Epithelial cell of esophagus (primary cell): ENCODE measurements around the gene TBX1.

Experiments
- DNase-seq: peaks from one replicate; pipeline ENCODE4 v3.0.0; 2010; ENCODE audit warnings: low read depth
- H3K4me3 ChIP-seq: 2 replicates; pipeline ENCODE4 v1.5.1; 2011; ENCODE audit warnings: mild to moderate bottlenecking, low read length, control low read depth
- TF ChIP-seq, protein P1 (sequence below): IDR thresholded peaks from 2 replicates; pipeline ENCODE4 v1.5.1; 2011; ENCODE audit warnings: low read depth, mild to moderate bottlenecking, low read length, control low read depth, inconsistent platforms; ENCODE audit not compliant: insufficient read depth; ENCODE audit errors: missing control alignments

The TBX1 gene

DNA sequence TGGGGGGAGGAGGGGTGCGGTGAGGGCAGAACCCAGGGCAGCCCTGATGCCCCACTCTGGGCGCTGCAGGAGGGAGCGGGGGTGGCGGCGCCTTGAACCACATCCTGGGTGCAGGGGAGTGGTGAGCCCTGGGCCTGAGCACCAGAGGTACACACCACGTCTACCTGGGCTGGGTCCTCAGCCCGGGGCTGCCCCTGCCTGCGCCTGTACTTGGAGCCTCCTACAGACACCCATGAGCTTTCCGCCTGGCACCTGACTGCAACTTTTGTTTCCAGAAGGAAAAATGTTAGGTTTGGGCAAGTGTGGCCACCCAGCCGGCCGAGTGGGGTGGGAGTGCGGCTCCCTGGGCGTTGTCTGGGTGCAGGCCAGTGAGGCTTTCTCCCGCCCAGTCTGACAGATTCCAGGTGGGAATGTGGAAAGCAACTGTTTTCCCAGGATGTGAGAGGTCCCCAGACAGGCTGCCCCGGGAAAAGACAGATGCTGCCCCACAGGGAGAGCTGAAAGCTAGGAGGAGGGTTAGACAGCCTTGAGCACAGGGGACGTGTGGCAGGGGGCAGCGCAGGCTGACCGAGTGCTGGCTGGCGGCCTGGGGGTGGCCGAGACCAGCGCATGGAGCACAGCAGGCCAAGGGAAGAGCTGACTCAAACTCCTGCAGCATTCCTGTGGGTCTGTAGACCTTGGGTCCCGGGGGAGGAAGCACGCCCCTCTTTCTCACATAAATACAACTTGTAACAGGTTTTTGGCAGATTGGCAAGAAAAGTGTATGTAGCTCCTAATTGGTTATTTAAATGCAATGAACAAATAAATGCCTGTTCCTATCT lies 50.0 kb downstream of the TBX1 start:
- no peak overlapping the region for H3K4me3 ChIP-seq
- no peak for DNase-seq
- TF ChIP-seq, protein P1, sequence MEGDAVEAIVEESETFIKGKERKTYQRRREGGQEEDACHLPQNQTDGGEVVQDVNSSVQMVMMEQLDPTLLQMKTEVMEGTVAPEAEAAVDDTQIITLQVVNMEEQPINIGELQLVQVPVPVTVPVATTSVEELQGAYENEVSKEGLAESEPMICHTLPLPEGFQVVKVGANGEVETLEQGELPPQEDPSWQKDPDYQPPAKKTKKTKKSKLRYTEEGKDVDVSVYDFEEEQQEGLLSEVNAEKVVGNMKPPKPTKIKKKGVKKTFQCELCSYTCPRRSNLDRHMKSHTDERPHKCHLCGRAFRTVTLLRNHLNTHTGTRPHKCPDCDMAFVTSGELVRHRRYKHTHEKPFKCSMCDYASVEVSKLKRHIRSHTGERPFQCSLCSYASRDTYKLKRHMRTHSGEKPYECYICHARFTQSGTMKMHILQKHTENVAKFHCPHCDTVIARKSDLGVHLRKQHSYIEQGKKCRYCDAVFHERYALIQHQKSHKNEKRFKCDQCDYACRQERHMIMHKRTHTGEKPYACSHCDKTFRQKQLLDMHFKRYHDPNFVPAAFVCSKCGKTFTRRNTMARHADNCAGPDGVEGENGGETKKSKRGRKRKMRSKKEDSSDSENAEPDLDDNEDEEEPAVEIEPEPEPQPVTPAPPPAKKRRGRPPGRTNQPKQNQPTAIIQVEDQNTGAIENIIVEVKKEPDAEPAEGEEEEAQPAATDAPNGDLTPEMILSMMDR, result no peak

DNA sequence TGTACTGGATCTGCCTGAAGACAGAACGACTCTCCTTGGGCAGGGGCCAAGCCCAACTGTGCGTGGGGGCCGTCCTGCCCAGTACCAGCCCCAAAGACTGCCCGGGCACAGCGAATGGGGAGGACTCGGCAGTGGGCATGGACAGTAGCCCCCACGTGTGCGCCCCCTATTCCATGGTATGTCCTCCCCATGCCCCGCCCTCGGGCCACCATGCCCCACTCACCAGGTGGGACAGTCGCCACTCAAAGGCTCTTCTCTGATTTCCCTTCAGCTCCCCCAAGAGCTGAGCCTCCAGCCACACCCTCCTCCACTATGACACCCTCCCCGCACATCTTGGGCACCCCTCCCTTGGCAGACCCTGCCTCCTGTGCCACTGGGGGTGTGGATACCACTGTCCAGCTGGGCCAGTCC lies 50.6 kb downstream of the TBX1 start:
- TF ChIP-seq, protein P1, result no peak
- H3K4me3 ChIP-seq, result no peak overlapping the region
- no peak for DNase-seq

DNA sequence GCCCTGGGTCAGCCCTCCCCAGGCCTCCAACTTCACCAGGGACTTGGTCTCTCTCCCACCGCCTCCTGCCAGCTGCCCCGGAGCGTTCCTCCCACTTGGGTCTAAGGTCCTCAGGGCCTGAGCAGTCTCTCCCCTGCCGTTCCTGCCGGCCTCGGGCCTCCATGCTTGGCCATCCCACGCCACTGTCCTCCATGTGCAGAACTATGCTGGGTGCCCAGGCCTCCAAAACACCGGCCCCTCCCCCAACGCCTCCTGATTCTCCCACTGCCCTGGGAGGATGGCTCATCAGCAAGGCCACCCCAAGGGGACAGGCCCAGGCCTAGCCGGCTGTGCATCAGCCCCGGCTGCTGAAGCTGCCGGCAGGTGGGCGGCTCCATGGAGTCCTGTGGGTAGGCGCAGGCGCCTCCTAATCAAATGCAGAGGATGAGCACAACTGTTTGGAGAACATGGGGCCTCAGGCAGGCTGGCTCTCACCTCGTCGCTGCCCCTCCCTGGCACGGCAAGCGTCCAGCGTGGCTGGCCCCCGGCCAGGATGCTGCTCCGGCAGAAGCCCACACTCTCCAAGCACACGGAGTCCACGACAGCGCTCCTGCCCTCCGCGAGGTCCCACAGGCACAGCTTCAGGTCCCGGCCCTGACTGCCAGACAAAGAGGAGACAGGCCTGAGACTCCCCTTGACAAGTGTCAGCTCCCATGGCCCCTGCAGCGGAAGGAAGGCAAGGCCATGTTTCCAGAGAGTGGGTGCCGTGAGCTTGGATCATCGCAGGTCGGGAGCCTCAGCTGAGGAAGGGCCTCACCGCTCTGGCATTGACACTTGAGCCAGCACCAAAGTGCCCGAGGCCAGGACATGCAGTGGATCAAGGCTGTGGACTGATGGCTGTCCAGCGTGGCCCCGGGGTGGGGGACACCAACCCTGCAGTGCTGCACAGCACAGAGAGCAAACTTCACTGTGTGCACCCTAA lies 51.5 kb downstream of the TBX1 start:
- DNase-seq, result peak; percentile 23
- no peak overlapping the region for H3K4me3 ChIP-seq
- TF ChIP-seq, protein P1, result no peak

DNA sequence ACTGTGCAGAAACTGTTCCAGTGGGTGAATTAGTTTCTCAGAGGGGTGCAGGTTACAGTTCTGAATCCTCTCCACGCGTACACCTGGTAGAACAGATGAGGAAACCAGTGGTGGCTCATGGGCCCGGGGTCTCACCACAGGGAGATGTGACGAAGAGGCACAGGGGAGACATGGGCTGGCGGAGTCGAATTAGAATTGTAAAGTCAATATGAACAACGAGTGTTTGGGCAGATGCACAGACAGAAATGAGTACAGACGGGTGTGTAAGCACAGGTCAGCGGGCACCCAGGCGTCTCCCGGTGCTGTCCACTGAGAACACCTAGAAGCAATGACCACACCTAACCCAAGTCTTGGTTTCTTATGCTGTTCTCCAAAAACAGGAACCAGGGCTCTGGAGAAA lies 52.3 kb downstream of the TBX1 start:
- TF ChIP-seq, protein P1, result no peak
- H3K4me3 ChIP-seq, result no peak overlapping the region
- DNase-seq, result no peak

DNA sequence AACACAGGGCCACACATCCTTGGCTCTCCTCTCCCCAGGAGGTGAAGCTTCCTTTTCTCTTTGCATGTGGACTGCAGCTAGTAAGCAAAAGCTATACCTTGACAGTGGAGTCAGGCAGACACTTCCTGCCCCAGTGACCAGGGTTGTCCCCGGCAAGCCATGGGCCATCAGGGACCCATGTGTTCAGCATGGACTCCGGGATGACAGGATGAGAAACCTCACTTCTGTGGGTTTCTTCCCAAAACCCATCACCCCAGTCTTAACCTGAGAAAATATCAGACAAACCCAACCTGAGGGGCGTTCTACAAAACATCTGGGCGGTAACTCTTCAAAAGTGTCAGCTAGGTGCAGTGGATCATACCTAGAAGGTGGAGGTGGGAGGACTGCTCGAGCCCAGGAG lies 53.9 kb downstream of the TBX1 start:
- no peak for DNase-seq
- TF ChIP-seq, protein P1, result no peak
- H3K4me3 ChIP-seq, result no peak overlapping the region

DNA sequence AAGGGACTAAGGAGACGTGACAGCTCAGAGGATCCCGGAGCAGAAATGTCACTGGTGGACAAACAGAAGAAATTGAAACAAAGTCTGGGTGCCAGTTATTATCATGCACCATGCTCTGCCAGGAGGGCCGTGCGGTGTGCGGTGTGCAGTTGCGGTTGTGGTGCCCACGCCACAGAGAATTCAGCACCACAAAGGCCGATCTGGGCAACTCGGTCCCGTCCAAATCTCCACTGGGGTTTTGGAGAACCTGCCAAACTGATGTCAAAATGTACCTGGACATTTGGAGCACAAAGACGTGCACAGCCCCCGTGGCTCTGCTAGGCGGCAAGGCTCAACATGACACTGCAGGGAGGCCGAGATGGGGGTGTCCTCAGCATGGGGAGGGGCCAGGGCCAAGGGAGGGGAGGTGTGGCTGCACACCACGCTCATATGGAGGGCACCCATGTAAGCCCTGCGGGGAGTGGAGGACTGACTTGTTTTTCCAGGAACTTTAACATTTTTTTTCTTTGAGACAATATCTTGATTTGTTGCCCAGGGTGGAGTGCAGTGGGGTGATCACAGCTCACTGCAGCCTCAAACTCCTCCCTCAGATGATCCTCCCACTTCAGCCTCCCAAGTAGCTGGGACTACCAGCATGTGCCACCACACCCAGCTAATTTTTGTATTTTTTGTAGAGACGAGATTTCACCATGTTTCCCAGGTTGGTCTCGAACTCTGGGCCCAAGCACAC lies 54.7 kb downstream of the TBX1 start:
- TF ChIP-seq, protein P1, result no peak
- H3K4me3 ChIP-seq, result no peak overlapping the region
- peak; percentile 10 for DNase-seq
